ENCODE results near the gene NEMF.
"Not testable (repeated sequence)": the region's sequence is repeated elsewhere in the genome, so short reads cannot be mapped to it uniquely, and the experiment has no call there.

NEMF gene

GRCh38 chr14:49875640-49876198 lies 23.1 kb upstream of the NEMF start:
- DNase-seq, result no peak

- DNase-seq, result peak in 1 of 3 donors; percentile 33
Measured at GRCh38 chr14:49873548-49873947, 21.0 kb upstream of the NEMF start.

GRCh38 chr14:49870908-49871307 lies 18.3 kb upstream of the NEMF start:
- DNase-seq, result no peak

- no peak for DNase-seq
Measured at GRCh38 chr14:49868720-49869114, 16.1 kb upstream of the NEMF start.

- DNase-seq, result peak; percentile 97 to 99 (median 97)
Measured at GRCh38 chr14:49867831-49868719, 15.5 kb upstream of the NEMF start.

GRCh38 chr14:49865431-49865859 lies 12.9 kb upstream of the NEMF start:
- peak; percentile 80 to 88 (median 87) for DNase-seq

- DNase-seq, result peak in 2 of 3 donors; percentile 19 to 33
Measured at GRCh38 chr14:49863487-49864281, 11.1 kb upstream of the NEMF start.

- peak; percentile 80 to 89 (median 88) for DNase-seq
Measured at GRCh38 chr14:49862089-49862673, 9.6 kb upstream of the NEMF start.

- DNase-seq, result peak; percentile 55 to 67 (median 63)
Measured at GRCh38 chr14:49861699-49862088, 9.1 kb upstream of the NEMF start.

- no peak for DNase-seq
Measured at GRCh38 chr14:49860988-49861698, 8.6 kb upstream of the NEMF start.

GRCh38 chr14:49858383-49858782 lies 5.8 kb upstream of the NEMF start:
- DNase-seq, result peak; percentile 9 to 34 (median 33)

GRCh38 chr14:49857427-49858003 lies 4.9 kb upstream of the NEMF start:
- DNase-seq, result peak; percentile 20 to 44 (median 43)

- peak; percentile 81 to 84 (median 83) for DNase-seq
Measured at GRCh38 chr14:49853572-49854375, 1.2 kb upstream of the NEMF start.

GRCh38 chr14:49853158-49853477 lies 530 bp upstream of the NEMF start:
- no peak for DNase-seq

- DNase-seq, result peak in 1 of 3 donors; percentile 29
Measured at GRCh38 chr14:49851813-49852212, 775 bp downstream of the NEMF start.

GRCh38 chr14:49849213-49849847 lies 3.3 kb downstream of the NEMF start:
- DNase-seq, result no peak

- no peak for DNase-seq
Measured at GRCh38 chr14:49828640-49829039, 23.9 kb downstream of the NEMF start.

- DNase-seq, result no peak
Measured at GRCh38 chr14:49820176-49820575, 32.4 kb downstream of the NEMF start.

GRCh38 chr14:49816844-49817243 lies 35.7 kb downstream of the NEMF start:
- DNase-seq, result no peak

- DNase-seq, result not testable (repeated sequence)
Measured at GRCh38 chr14:49816118-49816517, 36.5 kb downstream of the NEMF start.

GRCh38 chr14:49808780-49809179 lies 43.8 kb downstream of the NEMF start:
- no peak for DNase-seq

All from suppressor macrophage treated with lipopolysaccharide for 1 hour (primary cell).